HG03175 (cell line): ENCODE measurements around the gene SUSD4.

Experiments
- ATAC-seq: cut with Tn5 transposase; IDR thresholded peaks from one replicate; pipeline ENCODE4 v1.9.1; 2021; ENCODE audit warnings: mild to moderate bottlenecking, moderate library complexity; ENCODE audit not compliant: unreplicated experiment

The SUSD4 gene

DNA sequence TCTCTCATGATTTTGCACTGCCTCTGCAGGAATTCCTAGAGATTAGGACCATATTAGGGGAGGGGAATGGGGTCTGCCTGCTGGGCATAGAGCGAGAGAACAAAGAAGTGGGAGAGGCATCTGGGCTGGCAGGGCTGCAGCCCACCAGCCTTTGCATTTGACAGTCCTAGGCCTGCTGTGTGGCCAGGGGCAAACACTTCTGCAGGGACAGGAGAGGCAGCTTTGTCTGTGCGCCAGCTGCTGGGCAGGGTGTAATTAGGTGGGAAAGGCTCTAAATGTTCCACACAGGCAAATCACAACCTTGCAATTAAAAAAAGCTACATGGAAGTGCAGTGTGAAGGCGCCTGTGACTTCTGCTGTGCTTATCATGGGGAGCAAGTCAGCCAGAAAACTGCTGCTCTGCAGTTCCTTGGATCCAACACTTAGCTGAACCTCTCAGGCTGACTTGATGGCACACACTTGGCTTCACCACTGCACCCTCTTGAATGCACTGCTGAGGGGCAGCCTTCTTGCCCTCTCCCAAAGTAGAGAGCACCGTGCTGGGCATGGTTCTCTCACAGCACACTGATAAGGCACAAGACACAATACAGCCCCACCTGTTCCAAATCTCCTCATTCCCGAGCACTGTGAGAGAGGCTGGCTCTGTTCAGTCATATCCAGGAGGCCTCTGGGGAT, 147.3 kb downstream of the SUSD4 start:
- no peak for ATAC-seq

DNA sequence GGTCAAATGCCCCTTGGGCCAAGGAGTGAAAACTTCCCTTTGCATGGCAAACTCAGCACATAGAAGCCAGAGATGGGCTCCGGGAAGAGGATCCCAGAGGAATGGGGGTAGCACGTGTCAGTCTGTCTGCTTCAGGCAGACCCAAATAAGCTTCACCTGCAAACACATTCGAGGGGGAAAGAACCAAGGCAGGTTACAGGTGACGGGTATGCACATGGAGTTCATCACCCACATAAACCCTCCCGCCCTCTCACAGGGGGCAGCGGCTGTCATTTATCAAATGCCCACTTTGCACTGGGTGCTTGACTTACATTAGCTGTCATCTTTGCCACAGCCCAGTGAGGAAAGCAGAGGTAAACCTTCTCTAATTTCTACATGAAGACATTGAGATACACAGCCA, 147.9 kb downstream of the SUSD4 start:
- ATAC-seq = no peak

DNA sequence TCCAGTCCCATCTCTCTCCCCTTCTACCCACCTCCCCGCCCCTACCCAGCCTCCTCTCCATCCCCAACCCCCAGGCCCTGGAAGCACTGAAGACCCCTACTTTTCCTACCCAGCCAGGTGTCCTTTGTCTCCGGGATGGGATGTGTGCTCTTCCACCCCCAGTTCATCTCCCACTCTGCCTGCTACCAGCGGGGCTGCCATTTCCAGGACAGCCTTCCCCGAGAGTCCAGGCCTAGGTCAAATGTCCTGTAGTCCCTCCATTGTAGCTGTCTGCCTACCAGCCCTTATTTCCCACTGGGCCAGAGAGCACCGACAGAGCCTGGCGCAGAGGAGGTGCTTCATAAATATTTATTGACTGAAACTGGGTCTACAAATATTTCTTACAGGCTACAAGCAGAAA, 148.9 kb downstream of the SUSD4 start:
- no peak for ATAC-seq

DNA sequence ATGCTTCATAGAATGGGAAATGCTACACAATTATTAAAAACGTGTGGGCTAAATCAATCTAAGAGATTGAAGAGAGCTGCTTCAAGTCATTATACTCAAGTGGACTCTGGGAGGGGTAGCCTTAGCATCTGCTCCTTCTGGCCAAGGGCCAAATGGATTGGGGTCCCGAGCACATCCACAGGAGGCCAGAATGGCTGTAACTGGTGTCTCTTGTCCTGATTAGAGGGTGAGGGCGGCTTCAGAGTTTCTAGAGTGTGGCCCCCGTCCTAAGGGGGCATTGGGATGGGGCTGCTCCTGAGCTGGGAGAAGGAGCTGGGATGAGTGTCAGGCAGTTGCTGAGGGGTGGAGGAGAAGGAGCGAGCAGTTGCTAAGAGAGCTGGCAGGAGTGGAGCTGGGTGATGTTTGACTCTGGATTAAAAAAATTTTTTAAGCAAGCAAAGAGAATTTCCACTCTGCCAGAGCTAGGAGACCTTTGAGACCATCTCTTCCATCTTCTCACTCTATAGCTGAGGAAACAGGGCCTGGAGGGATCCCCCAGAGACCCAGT, 149.6 kb downstream of the SUSD4 start:
- ATAC-seq = no peak

DNA sequence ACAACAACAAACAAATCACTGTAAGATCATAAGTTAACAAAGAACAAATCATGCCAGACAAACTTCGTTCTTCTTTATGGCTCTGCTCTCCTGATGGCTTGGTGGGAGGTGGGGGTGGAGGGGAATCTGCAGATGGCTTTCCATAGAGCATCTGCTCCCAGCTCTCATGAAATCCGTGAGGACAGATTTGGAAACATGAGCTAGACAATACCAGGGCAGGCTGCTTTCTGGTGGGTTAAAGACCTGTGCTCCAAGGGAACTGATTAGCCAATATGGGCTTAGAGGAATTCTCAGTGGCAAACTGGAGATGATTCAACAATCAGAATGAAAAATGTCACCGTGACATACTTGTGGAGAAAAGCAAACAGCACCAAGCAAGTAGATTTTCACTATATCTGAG, 151.5 kb downstream of the SUSD4 start:
- ATAC-seq = no peak

DNA sequence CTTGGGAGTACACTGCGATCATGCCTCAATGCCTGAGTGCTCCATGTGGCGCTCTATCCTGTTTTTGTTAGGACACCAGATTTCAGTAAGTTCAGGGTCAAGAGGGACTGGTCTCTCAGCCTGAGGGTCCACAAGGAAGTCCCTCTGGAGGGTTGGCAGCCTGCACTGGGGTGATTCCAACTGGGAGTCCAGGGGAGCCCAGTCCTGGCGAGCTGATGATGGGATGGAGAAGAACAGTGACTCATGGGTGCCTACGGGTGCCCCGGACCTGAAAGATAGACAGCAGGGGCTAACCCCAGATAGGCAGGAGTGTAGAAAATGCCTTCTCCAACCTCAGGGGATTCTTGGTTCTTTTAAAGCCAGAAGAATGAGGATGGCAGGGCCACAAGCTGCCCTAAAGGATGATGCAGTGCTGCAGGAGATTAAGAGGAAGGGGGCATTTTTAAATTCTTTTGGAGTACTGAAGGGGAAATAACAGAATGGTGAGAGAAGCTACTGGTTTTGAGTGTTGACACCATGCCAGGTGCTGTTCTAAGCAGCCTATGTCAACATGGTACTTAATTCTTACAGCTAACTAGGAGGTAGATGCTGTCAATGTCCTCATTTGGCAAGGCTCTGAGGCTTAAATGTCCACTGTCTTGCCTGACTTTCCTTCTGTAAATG, 152.5 kb downstream of the SUSD4 start:
- no peak for ATAC-seq

DNA sequence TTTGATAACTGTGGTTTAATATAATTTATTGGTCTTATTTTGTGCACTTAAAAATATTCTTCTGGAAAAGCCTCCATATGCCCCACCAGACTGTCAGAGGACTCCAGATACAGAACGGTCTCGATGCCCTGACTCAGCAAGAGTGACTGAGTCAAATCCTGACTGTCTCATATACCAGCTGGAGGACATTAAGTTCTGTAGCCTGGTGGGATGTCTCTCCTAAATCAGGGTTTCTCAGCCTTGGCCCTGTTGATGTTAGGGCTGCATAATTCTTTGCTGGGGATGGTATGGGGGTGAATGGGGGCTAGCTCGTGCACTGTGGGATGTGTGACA, 153.2 kb downstream of the SUSD4 start:
- ATAC-seq = no peak

DNA sequence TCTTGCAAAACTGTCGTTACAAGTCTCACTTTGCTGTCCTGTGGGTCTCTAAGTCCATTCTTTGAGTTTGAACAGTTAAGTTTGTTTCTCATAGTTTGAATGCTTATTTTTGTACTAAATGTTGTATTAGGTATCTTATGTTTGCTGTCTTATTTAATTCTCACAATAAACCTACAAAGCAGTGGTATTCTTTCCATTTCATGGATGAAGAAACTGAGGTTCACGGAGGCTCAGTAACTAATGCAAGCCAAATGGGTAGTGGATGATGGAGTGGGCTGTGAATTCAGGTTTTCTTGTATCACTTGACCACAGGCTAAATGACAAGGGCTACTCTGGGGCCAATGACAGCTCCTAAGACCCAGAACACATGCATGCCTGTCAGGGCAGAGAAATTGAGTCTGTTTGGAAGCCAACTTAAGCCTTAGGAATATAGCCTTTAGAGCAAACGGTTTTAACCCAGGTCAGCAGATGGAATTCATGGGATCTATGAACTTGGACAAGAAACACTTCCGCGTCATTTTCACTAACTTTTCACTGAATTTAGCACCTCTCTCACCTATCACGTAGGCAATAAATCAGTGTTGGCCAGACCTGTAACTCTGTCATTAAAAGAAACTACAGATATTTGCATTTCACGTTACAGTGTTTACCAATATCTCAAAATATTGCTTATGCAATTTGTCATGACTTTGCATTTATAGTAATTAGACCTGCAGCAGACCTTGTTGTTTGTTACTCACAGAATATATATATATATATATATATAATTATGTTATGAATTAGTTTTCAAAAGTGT, 153.8 kb downstream of the SUSD4 start:
- no peak for ATAC-seq

DNA sequence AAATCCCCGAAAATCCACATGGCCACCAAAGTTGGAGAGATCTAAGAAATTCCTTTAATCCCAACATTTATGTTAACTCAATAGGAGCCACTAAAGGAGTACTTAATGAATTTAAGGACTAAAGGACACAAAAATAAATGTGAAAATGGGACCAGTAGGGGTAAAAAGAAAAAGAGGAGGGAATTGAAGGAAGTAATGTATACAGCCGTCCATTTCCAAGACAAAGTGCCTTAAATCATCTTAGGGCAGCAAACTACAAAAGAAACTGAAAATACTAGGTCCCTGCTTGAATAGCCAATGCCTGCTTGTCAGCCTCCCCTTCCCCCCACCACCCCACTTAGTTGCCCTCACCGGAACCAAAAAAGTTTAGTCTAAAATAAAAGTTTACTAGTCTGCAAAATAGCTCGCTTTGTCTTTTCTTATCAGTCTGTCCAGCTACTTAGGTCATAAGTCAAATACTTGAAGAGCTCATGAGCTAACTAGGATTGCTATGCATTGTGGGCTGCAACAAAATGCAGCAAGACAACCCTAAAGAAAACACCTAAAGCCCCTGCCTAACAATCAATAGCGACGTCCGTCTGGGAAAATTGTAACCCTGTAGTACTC, 154.6 kb downstream of the SUSD4 start:
- ATAC-seq = no peak

DNA sequence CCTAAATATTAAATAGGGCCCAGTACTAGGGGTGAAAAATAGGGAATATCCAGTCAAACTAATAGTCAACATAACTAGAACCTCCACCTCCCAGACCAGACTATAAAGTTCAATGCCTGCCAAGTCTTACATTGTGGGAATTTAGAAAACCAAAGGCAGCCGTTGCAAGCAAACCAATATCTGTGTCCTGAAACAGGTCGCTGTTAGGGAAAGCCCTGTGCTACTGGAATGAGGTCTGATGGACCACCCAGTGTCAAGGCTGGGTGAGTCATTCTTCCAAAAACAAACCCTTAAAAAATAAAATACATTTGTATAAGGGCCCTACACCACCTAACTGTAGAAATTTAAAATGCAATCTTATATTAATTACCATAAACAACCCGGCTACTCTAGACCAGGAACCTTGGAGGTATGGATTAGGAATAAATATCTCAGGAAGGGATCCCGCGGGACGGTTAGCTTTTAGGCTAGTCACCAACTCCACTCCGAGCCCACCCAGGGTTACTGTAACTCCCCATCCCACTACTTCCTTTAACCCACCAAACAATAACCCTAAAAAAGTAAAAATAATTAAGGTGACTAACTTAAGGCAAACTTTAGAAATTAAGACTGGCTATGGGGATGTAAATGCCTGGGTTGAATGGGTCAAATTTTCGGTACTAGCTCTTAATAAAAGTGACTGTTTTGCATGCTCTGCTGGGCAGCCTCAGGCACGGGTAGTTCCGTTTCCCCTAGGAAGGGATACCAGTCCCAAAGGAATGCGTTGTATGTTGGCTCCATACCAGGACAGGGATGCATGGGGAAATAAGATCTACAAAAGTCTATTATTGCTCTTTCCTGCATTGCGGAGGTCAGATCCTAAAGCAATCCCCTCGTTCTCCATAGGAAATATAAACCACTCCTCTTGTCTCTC, 155.6 kb downstream of the SUSD4 start:
- no peak for ATAC-seq

DNA sequence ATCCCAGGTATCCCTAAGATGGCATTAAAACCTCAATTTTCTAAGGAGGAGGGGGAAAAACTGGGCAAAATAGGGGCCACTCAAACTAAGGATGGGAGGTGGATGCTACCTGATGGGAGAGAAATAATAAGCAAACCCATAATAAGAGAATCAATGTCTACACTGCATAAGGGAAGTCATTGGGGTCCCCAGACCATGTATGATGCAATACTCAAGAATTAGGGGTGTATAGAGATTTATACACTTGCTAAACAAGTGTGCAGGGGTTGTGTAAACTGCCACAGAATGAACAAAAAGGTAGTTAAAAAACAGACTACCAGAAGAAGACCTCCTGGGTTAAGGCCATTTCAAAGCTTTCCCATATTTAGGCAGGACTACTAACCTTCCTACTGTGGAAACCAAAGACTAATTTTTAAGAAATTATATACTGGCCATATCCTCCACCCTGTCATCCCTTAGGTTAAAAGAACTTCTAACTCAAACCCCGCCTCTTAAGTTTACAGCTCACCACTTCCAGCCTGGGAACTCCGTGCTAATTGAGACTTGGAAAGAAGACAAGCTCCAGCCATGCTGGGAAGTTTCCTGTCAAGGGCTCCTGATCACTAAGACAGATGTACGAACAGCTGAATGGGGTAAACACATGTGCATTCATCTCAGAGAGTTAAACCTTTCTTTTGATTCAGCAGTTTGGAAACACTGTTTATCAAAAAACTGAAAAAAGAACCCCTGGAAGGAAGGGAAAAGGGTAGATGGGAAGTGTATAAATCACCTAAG, 156.5 kb downstream of the SUSD4 start:
- no peak for ATAC-seq

DNA sequence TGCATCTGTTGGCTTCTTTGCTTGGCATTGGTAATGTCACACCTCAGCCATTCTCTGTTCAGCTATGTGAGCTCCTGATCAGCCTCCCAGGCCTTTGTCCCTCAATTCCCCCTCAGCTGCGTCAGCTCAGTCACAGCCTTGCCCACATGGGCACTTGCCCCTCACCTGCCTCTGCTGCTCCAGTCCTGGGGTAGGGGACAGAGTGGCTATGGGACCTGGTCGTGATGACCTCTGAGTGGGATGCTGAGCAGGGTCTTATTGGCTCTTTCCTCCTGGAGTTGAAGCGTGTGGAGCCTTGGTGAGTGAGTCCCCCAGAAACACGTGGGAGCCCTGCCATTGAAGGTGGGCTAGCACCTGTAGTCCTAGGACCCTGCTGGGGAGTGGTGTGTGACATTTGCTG, 159.6 kb downstream of the SUSD4 start:
- no peak for ATAC-seq

DNA sequence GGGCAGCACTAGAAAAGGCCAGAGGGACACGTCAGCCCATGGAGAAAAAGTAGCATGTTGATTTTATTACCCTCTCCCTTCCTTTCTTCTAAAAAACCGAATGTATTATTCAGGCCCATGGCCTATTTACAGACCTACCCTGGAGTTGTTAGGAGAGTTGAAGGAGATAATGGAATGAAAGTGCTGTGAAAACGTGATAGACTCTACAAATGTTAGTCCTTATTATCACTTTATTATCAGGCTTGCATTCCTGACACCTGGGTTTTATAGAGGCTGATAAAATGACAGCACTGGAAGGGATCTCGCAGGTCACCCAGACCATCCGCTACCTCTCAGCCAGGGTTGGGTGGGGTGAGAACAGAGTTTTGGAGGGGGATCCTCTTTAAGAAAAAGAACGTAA, 160.3 kb downstream of the SUSD4 start:
- no peak for ATAC-seq

DNA sequence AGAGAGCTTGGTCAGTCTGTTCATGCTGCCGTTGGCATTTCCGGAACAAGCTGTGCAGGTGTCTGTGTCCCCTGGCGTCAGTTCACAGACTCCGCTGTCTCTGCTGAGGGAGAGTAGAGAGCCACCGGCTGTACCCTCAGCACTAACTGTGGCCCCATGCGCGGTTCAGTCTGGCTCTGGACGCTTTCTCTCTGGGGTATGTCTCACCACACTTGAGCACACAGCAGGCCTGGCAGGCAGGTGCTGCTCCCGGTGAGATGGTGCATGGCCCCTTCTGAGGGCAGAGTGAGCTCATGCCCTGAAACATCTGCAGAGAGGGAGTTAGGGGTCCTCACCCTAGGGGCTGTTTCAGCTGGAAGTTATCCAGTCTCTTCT, 161.0 kb downstream of the SUSD4 start:
- no peak for ATAC-seq

DNA sequence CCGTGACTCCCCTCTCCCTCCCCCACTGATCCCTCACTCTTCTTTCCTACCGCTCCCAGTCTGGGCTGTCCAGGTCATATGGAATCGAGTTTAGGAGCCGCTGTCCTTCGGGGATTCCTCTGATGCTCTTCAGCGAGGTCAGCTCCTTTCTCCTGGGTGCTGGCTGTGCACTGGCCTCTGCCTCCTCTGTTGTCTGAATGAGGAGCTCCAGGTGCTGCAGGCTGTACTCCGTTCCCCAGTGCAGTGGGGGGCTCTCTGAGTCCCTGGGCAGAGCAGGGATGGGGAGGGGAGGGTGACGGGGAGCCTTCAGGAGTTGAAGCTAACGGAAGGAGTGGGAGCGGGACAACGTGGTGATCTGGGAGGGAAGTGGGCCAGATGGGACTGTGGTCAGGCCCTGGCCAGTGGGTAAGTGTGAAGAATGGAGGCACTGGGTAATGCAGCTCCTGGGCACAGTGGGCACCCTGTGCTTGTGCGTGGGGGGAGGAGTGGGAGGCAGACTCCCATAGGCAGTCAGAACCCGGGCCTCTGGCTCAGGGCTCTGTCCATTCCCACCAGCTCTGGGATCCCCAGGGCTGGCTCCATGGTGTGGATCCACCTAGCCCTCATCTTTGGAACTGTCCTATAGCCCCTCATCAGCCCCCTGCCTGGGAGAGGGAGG, 161.5 kb downstream of the SUSD4 start:
- ATAC-seq = no peak

DNA sequence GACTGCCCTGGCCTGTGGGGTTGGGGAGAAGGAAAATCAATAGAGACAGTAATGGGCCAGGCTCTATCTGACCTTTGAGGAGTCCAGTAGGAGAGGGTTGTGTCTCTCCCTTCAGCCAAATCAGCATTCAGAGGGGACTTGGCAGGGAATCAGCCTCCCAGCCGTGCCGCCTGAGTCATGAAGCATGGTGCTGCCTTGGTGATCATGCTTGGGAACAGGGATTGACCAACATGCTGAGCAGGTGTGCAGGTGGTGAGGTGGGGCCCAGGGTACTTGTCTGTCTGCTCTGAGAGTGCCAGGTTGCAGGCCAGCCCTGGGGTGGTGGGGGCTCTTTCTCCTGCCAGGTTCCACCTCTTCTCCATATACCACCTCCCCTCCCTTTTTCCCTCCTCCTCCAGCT, 162.0 kb downstream of the SUSD4 start:
- ATAC-seq = no peak

DNA sequence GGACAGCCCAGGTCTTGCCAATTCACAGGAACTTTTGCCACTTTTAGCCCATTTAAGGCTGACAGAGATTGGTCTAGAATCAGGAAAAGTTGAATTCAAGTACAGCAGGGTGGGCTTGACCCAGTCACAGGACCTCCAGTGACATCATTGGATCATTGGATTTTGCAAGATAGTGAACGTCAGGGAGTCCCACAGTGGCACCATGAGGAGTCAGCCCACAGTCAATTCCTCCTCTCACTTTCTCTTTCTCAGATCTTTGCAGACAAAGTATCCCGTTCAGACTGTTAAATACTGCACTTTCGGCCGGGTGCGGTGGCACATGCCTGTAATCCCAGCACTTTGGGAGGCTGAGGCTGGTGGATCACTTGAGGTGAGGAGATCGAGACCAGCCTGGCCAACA, 163.1 kb downstream of the SUSD4 start:
- ATAC-seq = no peak

DNA sequence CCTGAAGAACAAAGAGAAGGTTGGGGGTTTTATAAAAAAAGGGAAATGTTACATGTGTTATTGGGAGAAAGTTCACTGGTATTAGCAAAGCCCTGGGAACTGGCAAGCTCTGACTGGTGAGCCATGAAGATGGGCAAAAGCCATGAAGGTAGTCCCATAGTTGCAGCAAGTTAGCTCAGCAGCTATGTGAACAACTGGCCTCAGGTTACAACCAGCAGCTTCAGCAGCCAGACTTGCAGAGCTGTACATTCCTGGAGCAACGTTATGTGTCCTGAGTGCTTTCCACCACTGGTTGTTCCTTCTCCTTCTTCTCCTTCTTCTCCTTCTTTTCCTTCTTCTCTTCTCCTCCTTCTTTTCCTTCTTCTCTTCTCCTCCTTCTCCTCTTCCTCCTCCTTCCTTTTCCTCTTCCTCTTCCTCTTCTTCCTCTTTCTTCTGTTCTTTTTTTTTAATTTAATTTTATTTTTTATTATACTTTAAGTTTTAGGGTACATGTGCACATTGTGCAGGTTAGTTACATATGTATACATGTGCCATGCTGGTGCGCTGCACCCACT, 164.8 kb downstream of the SUSD4 start:
- ATAC-seq = no peak

DNA sequence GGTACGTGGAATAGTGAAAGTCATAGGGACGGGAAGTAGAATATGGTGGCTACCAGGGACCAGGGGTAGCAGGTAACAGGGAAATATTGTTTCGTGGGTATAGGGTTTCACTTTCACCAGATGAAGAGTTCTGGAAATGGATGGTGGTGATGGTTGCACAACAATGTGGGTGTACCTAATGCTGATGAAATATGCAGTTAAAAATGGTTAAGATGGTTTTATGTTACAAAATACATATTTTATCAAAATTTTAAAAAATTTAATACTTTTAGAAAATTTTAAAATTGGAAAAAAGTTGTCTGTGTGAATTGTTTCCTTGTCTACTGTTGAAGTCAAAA, 165.4 kb downstream of the SUSD4 start:
- no peak for ATAC-seq
